Trophoblast cell (in vitro differentiated cells and primary cell): ENCODE results near the gene QSOX2.

Experiments
- DNase-seq, 2 donors: peaks; one replicate each; pipeline ENCODE4 v3.0.0-alpha.2; 2016
- H2AFZ ChIP-seq: 2 replicates; pipeline ENCODE4 v1.6.1; 2013; ENCODE audit warnings: low read length, moderate library complexity, mild to moderate bottlenecking; ENCODE audit not compliant: insufficient read depth, poor library complexity
- H2AK5ac ChIP-seq: 2 replicates; pipeline ENCODE4 v1.6.1; 2013; ENCODE audit warnings: mild to moderate bottlenecking, low read length
- H2BK120ac ChIP-seq: 2 replicates; pipeline ENCODE4 v1.6.1; 2013; ENCODE audit warnings: low read length, mild to moderate bottlenecking, moderate library complexity; ENCODE audit not compliant: insufficient read depth, poor library complexity
- H2BK12ac ChIP-seq: 2 replicates; pipeline ENCODE4 v1.6.1; 2013; ENCODE audit warnings: mild to moderate bottlenecking, low read length, moderate library complexity
- H2BK5ac ChIP-seq: 2 replicates; pipeline ENCODE4 v1.6.1; 2013; ENCODE audit warnings: low read length, low read depth, moderate library complexity, mild to moderate bottlenecking; ENCODE audit not compliant: poor library complexity
- H3K14ac ChIP-seq: 2 replicates; pipeline ENCODE4 v1.6.1; 2013; ENCODE audit warnings: mild to moderate bottlenecking, low read length
- H3K18ac ChIP-seq: 2 replicates; pipeline ENCODE4 v1.6.1; 2013; ENCODE audit warnings: mild to moderate bottlenecking, low read length
- H3K23ac ChIP-seq: 2 replicates; pipeline ENCODE4 v1.6.1; 2013; ENCODE audit warnings: low read length
- H3K27ac ChIP-seq: 2 replicates; pipeline ENCODE4 v1.5.1; 2013; ENCODE audit warnings: low read depth, mild to moderate bottlenecking, inconsistent platforms, low read length, moderate library complexity
- H3K27me3 ChIP-seq: 2 replicates; pipeline ENCODE4 v1.6.1; 2013; ENCODE audit warnings: inconsistent platforms, mild to moderate bottlenecking, low read length, moderate library complexity; ENCODE audit not compliant: insufficient read depth
- H3K36me3 ChIP-seq, 2 experiments: 1 replicate in 1 of 2; 2 replicates in 1 of 2; pipeline ENCODE4 v1.6.1; 2013; ENCODE audit warnings: low read length in 2 of 2, mild to moderate bottlenecking in 2 of 2, moderate library complexity in 1 of 2; ENCODE audit not compliant: insufficient read depth in 2 of 2, control insufficient read depth in 1 of 2
- H3K4ac ChIP-seq: 2 replicates; pipeline ENCODE4 v1.6.1; 2013; ENCODE audit warnings: low read depth, mild to moderate bottlenecking, low read length, moderate library complexity
- H3K4me1 ChIP-seq, 2 experiments: 1 replicate in 1 of 2; 2 replicates in 1 of 2; pipeline ENCODE4 v1.6.1; 2013; ENCODE audit warnings: low read length in 2 of 2, mild to moderate bottlenecking in 2 of 2, moderate library complexity in 1 of 2; ENCODE audit not compliant: insufficient read depth in 2 of 2, control insufficient read depth in 1 of 2
- H3K4me2 ChIP-seq: 2 replicates; pipeline ENCODE4 v1.6.1; 2013; ENCODE audit warnings: inconsistent platforms, mild to moderate bottlenecking, low read length, moderate library complexity
- H3K4me3 ChIP-seq: 2 replicates; pipeline ENCODE4 v1.5.1; 2013; ENCODE audit warnings: mild to moderate bottlenecking, low read depth, low read length, inconsistent platforms
- H3K79me1 ChIP-seq: one replicate; pipeline ENCODE4 v1.6.1; 2013; ENCODE audit warnings: low read length
- H3K79me2 ChIP-seq: 2 replicates; pipeline ENCODE4 v1.6.1; 2013; ENCODE audit warnings: low read length, mild to moderate bottlenecking; ENCODE audit not compliant: control insufficient read depth, insufficient read depth, poor library complexity
- H3K9ac ChIP-seq: 2 replicates; pipeline ENCODE4 v1.6.1; 2013; ENCODE audit warnings: mild to moderate bottlenecking, low read length
- H3K9me3 ChIP-seq: 2 replicates; pipeline ENCODE4 v1.6.1; 2013; ENCODE audit warnings: low read depth, mild to moderate bottlenecking, control low read depth, inconsistent platforms, low read length; ENCODE audit not compliant: insufficient read depth
- H4K12ac ChIP-seq: 2 replicates; pipeline ENCODE4 v1.6.1; 2013; ENCODE audit warnings: low read depth, mild to moderate bottlenecking, low read length, moderate library complexity
- H4K8ac ChIP-seq: 2 replicates; pipeline ENCODE4 v1.6.1; 2013; ENCODE audit warnings: low read depth, mild to moderate bottlenecking, low read length, moderate library complexity
- H4K91ac ChIP-seq: one replicate; pipeline ENCODE4 v1.6.1; 2013; ENCODE audit warnings: low read depth, mild to moderate bottlenecking, low read length, moderate library complexity
- WGBS: extraction: QIAGEN DNeasy Blood & Tissue Kit; methylation state at CpG from one replicate; pipeline ENCODE4 v1.1.7; 2013; ENCODE audit warnings: missing lambda C conversion rate; ENCODE audit not compliant: insufficient read length, insufficient coverage; ENCODE audit errors: extremely low coverage; 5-methylcytosine and 5-hydroxymethylcytosine counted together

Gene QSOX2

GRCh38 chr9:136234597-136234996, 11.0 kb downstream of the QSOX2 start:
- Histone ChIP-seq H4K12ac (no peak overlapping the region), H2AFZ (no peak overlapping the region), H3K36me3 (peaks cover 7 to 9% of the 10 kb centered on the region in 2 experiments), H3K14ac (no peak overlapping the region), H3K79me2 (no peaks in the 10 kb centered on the region), H4K91ac (no peak overlapping the region), H3K4ac (no peak overlapping the region), H3K4me1 (peaks cover 0 to under 1% of the 10 kb centered on the region in 2 experiments), H3K23ac (no peak overlapping the region), H2BK120ac (no peak overlapping the region), H2AK5ac (no peak overlapping the region), H4K8ac (no peak overlapping the region), H3K4me2 (no peak overlapping the region), H3K4me3 (no peak overlapping the region), H2BK5ac (no peak overlapping the region), H3K9ac (no peak overlapping the region), H3K18ac (no peak overlapping the region), H2BK12ac (no peak overlapping the region), H3K79me1 (no peaks in the 10 kb centered on the region), H3K27ac (no peak overlapping the region), H3K9me3 (no peaks in the 10 kb centered on the region), H3K27me3 (no peaks in the 10 kb centered on the region)
- WGBS: no CpG with 5 or more reads among the region's 21 CpGs
- DNase-seq: no peak

GRCh38 chr9:136233868-136234267, 11.7 kb downstream of the QSOX2 start:
- H3K27me3 ChIP-seq: no peaks in the 10 kb centered on the region
- H3K79me1 ChIP-seq: no peaks in the 10 kb centered on the region
- no peak overlapping the region for H3K23ac ChIP-seq

GRCh38 chr9:136233411-136233810, 12.2 kb downstream of the QSOX2 start:
- Histone ChIP-seq H3K4me2 (no peak overlapping the region), H4K91ac (no peak overlapping the region)
- no CpG with 5 or more reads among the region's 15 CpGs for WGBS

More at GRCh38 chr9:136233868-136234267, 11.7 kb downstream of the QSOX2 start:
- H2BK5ac ChIP-seq: no peak overlapping the region
- H3K9ac ChIP-seq: no peak overlapping the region
- no peak overlapping the region for H2BK12ac ChIP-seq
- no peak overlapping the region for H3K27ac ChIP-seq
- no peak overlapping the region for H3K14ac ChIP-seq
- H2AFZ ChIP-seq: no peak overlapping the region
- no CpG with 5 or more reads among the region's 14 CpGs for WGBS
- no peak overlapping the region for H4K91ac ChIP-seq
- no peak overlapping the region for H3K4ac ChIP-seq
- no peaks in the 10 kb centered on the region for H3K9me3 ChIP-seq
- H4K8ac ChIP-seq: no peak overlapping the region
- H2AK5ac ChIP-seq: no peak overlapping the region
- no peak for DNase-seq
- H3K4me2 ChIP-seq: no peak overlapping the region
- no peak overlapping the region for H4K12ac ChIP-seq
- H3K79me2 ChIP-seq: no peaks in the 10 kb centered on the region
- no peak overlapping the region for H2BK120ac ChIP-seq
- H3K4me1 ChIP-seq: peaks cover 0 to 1% of the 10 kb centered on the region in 2 experiments
- H3K18ac ChIP-seq: no peak overlapping the region
- H3K36me3 ChIP-seq: peaks cover 7 to 9% of the 10 kb centered on the region in 2 experiments
- no peak overlapping the region for H3K4me3 ChIP-seq

GRCh38 chr9:136232969-136233368, 12.6 kb downstream of the QSOX2 start:
- Histone ChIP-seq H3K79me1 (no peaks in the 10 kb centered on the region), H3K4me1 (peaks cover 0 to 1% of the 10 kb centered on the region in 2 experiments), H3K9me3 (no peaks in the 10 kb centered on the region), H3K4me3 (no peak overlapping the region), H3K18ac (no peak overlapping the region), H3K9ac (no peak overlapping the region), H3K79me2 (no peaks in the 10 kb centered on the region), H3K23ac (no peak overlapping the region), H4K12ac (no peak overlapping the region), H2AFZ (no peak overlapping the region), H4K8ac (no peak overlapping the region), H4K91ac (no peak overlapping the region), H2BK120ac (no peak overlapping the region), H3K27ac (no peak overlapping the region), H3K27me3 (no peaks in the 10 kb centered on the region), H2BK12ac (no peak overlapping the region), H3K4me2 (no peak overlapping the region), H3K14ac (no peak overlapping the region), H2BK5ac (no peak overlapping the region), H3K36me3 (peaks cover 7 to 9% of the 10 kb centered on the region in 2 experiments), H2AK5ac (no peak overlapping the region), H3K4ac (no peak overlapping the region)
- no peak for DNase-seq
- no CpG with 5 or more reads among the region's 10 CpGs for WGBS

More at GRCh38 chr9:136233411-136233810, 12.2 kb downstream of the QSOX2 start:
- H2BK120ac ChIP-seq: no peak overlapping the region
- H3K27ac ChIP-seq: no peak overlapping the region
- H3K9me3 ChIP-seq: no peaks in the 10 kb centered on the region
- no peak for DNase-seq
- no peaks in the 10 kb centered on the region for H3K27me3 ChIP-seq
- H3K4ac ChIP-seq: no peak overlapping the region
- no peak overlapping the region for H3K9ac ChIP-seq
- H3K23ac ChIP-seq: no peak overlapping the region
- peaks cover 7 to 9% of the 10 kb centered on the region in 2 experiments for H3K36me3 ChIP-seq
- peaks cover 0 to 1% of the 10 kb centered on the region in 2 experiments for H3K4me1 ChIP-seq
- no peak overlapping the region for H3K18ac ChIP-seq
- H3K79me1 ChIP-seq: no peaks in the 10 kb centered on the region
- H4K8ac ChIP-seq: no peak overlapping the region
- H2AK5ac ChIP-seq: no peak overlapping the region
- no peaks in the 10 kb centered on the region for H3K79me2 ChIP-seq
- H3K14ac ChIP-seq: no peak overlapping the region
- H2BK12ac ChIP-seq: no peak overlapping the region
- H2AFZ ChIP-seq: no peak overlapping the region
- H4K12ac ChIP-seq: no peak overlapping the region
- no peak overlapping the region for H3K4me3 ChIP-seq
- no peak overlapping the region for H2BK5ac ChIP-seq
